Measurements from ENCODE around the gene RMI2.

DNA sequence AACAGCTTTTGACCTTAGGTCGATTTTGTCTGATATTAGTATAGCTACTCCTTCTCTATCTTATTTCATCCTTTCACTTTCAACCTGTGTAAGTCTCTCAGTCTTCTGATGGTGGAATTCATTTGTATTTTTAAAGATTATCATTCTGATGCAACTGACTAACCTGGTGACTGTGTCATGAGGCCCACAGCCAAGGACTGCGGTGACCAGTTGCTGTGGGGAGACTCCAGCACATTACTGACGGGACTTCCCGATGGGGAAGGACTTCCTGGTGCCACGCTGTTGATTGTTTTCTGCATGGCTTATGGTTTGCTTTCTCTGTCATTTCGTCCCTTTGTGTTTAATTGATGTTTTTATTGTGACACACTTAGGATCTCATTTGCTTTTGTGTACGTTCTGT lies 34.2 kb downstream of the RMI2 start:
- TF ChIP-seq, protein P1, sequence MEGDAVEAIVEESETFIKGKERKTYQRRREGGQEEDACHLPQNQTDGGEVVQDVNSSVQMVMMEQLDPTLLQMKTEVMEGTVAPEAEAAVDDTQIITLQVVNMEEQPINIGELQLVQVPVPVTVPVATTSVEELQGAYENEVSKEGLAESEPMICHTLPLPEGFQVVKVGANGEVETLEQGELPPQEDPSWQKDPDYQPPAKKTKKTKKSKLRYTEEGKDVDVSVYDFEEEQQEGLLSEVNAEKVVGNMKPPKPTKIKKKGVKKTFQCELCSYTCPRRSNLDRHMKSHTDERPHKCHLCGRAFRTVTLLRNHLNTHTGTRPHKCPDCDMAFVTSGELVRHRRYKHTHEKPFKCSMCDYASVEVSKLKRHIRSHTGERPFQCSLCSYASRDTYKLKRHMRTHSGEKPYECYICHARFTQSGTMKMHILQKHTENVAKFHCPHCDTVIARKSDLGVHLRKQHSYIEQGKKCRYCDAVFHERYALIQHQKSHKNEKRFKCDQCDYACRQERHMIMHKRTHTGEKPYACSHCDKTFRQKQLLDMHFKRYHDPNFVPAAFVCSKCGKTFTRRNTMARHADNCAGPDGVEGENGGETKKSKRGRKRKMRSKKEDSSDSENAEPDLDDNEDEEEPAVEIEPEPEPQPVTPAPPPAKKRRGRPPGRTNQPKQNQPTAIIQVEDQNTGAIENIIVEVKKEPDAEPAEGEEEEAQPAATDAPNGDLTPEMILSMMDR (IDR thresholded peaks at IDR 0.05; ENCODE audit: insufficient read depth, low read length, poor library complexity, severe bottlenecking) = no peak
- TF ChIP-seq EZH2phosphoT487 (conservative IDR thresholded peaks at IDR 0.05; ENCODE audit: low read length) = no peak

Data from SU-DHL-6 (cell line).